ENCODE results near the gene KRTAP5-2.

The KRTAP5-2 gene

GRCh38 chr11:1630271-1630670, 32.2 kb upstream of the KRTAP5-2 start:
- no peaks in the 10 kb centered on the region for H3K36me3 ChIP-seq (ENCODE audit: insufficient read depth, low read length)
- no peak overlapping the region for H3K9ac ChIP-seq (ENCODE audit: insufficient read length)
- H3K9me3 ChIP-seq (ENCODE audit: low read depth, low read length): no peaks in the 10 kb centered on the region
- no peak for DNase-seq (ENCODE audit: low read depth, low spot score)
- no peak overlapping the region for H3K27ac ChIP-seq
- no peak overlapping the region for H3K4me3 ChIP-seq
- no peak for TF ChIP-seq POLR2AphosphoS5 (IDR thresholded peaks at IDR 0.05; ENCODE audit: borderline replicate concordance, low read depth, low read length)
- no peak for TF ChIP-seq FOXP2 (optimal IDR thresholded peaks at IDR 0.05; ENCODE audit: control extremely low read depth, extremely low read length, insufficient read depth)
- no peak for TF ChIP-seq EZH2 (IDR thresholded peaks at IDR 0.05)

GRCh38 chr11:1629326-1630185, 31.5 kb upstream of the KRTAP5-2 start, which contains the start of gene KRTAP5-5:
TSS of gene KRTAP5-5 (plus strand) at chr11:1629775. CDS start at chr11:1629841, 66 bp downstream.
- DNase-seq (ENCODE audit: low read depth, low spot score): no peak
- Histone ChIP-seq H3K4me3 (no peak within 1 kb of the TSS), H3K27ac (no peak within 1 kb of the TSS), H3K36me3 (ENCODE audit: insufficient read depth, low read length) (no peaks in the 10 kb centered on the region), H3K9me3 (ENCODE audit: low read depth, low read length) (no peaks in the 10 kb centered on the region), H3K9ac (ENCODE audit: insufficient read length) (no peak within 1 kb of the TSS)
- TF ChIP-seq POLR2AphosphoS5 (IDR thresholded peaks at IDR 0.05; ENCODE audit: borderline replicate concordance, low read depth, low read length) (no peak), EZH2 (IDR thresholded peaks at IDR 0.05) (no peak), FOXP2 (optimal IDR thresholded peaks at IDR 0.05; ENCODE audit: control extremely low read depth, extremely low read length, insufficient read depth) (no peak)

- TF ChIP-seq FOXP2 (optimal IDR thresholded peaks at IDR 0.05; ENCODE audit: control extremely low read depth, extremely low read length, insufficient read depth) (no peak), POLR2AphosphoS5 (IDR thresholded peaks at IDR 0.05; ENCODE audit: borderline replicate concordance, low read depth, low read length) (no peak), EZH2 (IDR thresholded peaks at IDR 0.05) (no peak)
- Histone ChIP-seq H3K27ac (no peak overlapping the region), H3K9ac (ENCODE audit: insufficient read length) (no peak overlapping the region), H3K4me3 (no peak overlapping the region), H3K9me3 (ENCODE audit: low read depth, low read length) (no peaks in the 10 kb centered on the region), H3K36me3 (ENCODE audit: insufficient read depth, low read length) (no peaks in the 10 kb centered on the region)
- no peak for DNase-seq (ENCODE audit: low read depth, low spot score)
These were observed 30.6 kb upstream of the KRTAP5-2 start for GRCh38 chr11:1628506-1629325.

- Histone ChIP-seq H3K27ac (no peak overlapping the region), H3K4me3 (no peak overlapping the region), H3K36me3 (ENCODE audit: insufficient read depth, low read length) (no peaks in the 10 kb centered on the region), H3K9me3 (ENCODE audit: low read depth, low read length) (no peaks in the 10 kb centered on the region), H3K9ac (ENCODE audit: insufficient read length) (no peak overlapping the region)
- DNase-seq (ENCODE audit: low read depth, low spot score): no peak
- TF ChIP-seq EZH2 (IDR thresholded peaks at IDR 0.05) (no peak), FOXP2 (optimal IDR thresholded peaks at IDR 0.05; ENCODE audit: control extremely low read depth, extremely low read length, insufficient read depth) (no peak), POLR2AphosphoS5 (IDR thresholded peaks at IDR 0.05; ENCODE audit: borderline replicate concordance, low read depth, low read length) (no peak)
These were observed 27.4 kb upstream of the KRTAP5-2 start for GRCh38 chr11:1625541-1625940.

GRCh38 chr11:1624621-1625020, 26.5 kb upstream of the KRTAP5-2 start:
- Histone ChIP-seq H3K9me3 (ENCODE audit: low read depth, low read length) (no peaks in the 10 kb centered on the region), H3K4me3 (no peak overlapping the region), H3K36me3 (ENCODE audit: insufficient read depth, low read length) (no peaks in the 10 kb centered on the region), H3K27ac (no peak overlapping the region), H3K9ac (ENCODE audit: insufficient read length) (no peak overlapping the region)
- TF ChIP-seq EZH2 (IDR thresholded peaks at IDR 0.05) (no peak), FOXP2 (optimal IDR thresholded peaks at IDR 0.05; ENCODE audit: control extremely low read depth, extremely low read length, insufficient read depth) (no peak), POLR2AphosphoS5 (IDR thresholded peaks at IDR 0.05; ENCODE audit: borderline replicate concordance, low read depth, low read length) (no peak)
- no peak for DNase-seq (ENCODE audit: low read depth, low spot score)

- TF ChIP-seq EZH2 (IDR thresholded peaks at IDR 0.05) (no peak), POLR2AphosphoS5 (IDR thresholded peaks at IDR 0.05; ENCODE audit: borderline replicate concordance, low read depth, low read length) (no peak), FOXP2 (optimal IDR thresholded peaks at IDR 0.05; ENCODE audit: control extremely low read depth, extremely low read length, insufficient read depth) (no peak)
- DNase-seq (ENCODE audit: low read depth, low spot score): no peak
- Histone ChIP-seq H3K9ac (ENCODE audit: insufficient read length) (no peak overlapping the region), H3K27ac (no peak overlapping the region), H3K36me3 (ENCODE audit: insufficient read depth, low read length) (no peaks in the 10 kb centered on the region), H3K4me3 (no peak overlapping the region), H3K9me3 (ENCODE audit: low read depth, low read length) (no peaks in the 10 kb centered on the region)
These were observed 25.6 kb upstream of the KRTAP5-2 start for GRCh38 chr11:1623716-1624115.

GRCh38 chr11:1622086-1622485, 24.0 kb upstream of the KRTAP5-2 start, which contains the start of gene KRTAP5-4:
TSS of gene KRTAP5-4 (minus strand) at chr11:1622138. CDS start at chr11:1622093, 45 bp downstream.
- TF ChIP-seq FOXP2 (optimal IDR thresholded peaks at IDR 0.05; ENCODE audit: control extremely low read depth, extremely low read length, insufficient read depth) (no peak), EZH2 (IDR thresholded peaks at IDR 0.05) (no peak), POLR2AphosphoS5 (IDR thresholded peaks at IDR 0.05; ENCODE audit: borderline replicate concordance, low read depth, low read length) (no peak)
- H3K27ac ChIP-seq: no peak within 1 kb of the TSS
- H3K9me3 ChIP-seq (ENCODE audit: low read depth, low read length): no peaks in the 10 kb centered on the region
- no peak within 1 kb of the TSS for H3K9ac ChIP-seq (ENCODE audit: insufficient read length)
- no peak for DNase-seq (ENCODE audit: low read depth, low spot score)
- H3K36me3 ChIP-seq (ENCODE audit: insufficient read depth, low read length): no peaks in the 10 kb centered on the region
- H3K4me3 ChIP-seq: no peak within 1 kb of the TSS

- no peak overlapping the region for H3K4me3 ChIP-seq
- DNase-seq (ENCODE audit: low read depth, low spot score): no peak
- TF ChIP-seq FOXP2 (optimal IDR thresholded peaks at IDR 0.05; ENCODE audit: control extremely low read depth, extremely low read length, insufficient read depth): no peak
- no peak for TF ChIP-seq EZH2 (IDR thresholded peaks at IDR 0.05)
- TF ChIP-seq POLR2AphosphoS5 (IDR thresholded peaks at IDR 0.05; ENCODE audit: borderline replicate concordance, low read depth, low read length): no peak
- no peaks in the 10 kb centered on the region for H3K36me3 ChIP-seq (ENCODE audit: insufficient read depth, low read length)
- H3K9me3 ChIP-seq (ENCODE audit: low read depth, low read length): no peaks in the 10 kb centered on the region
- no peak overlapping the region for H3K9ac ChIP-seq (ENCODE audit: insufficient read length)
- no peak overlapping the region for H3K27ac ChIP-seq
These were observed 21.4 kb upstream of the KRTAP5-2 start for GRCh38 chr11:1619449-1619848.
